Loucy (cell line): ENCODE results near the gene APOA5.

Experiments used
- H2AFZ ChIP-seq: fragments of 200-600 bp; sonication (generic); 2 replicates; pipeline ENCODE4 v1.6.0; 2016; ENCODE audit warnings: antibody characterized with exemption, mild to moderate bottlenecking, low read length, moderate library complexity
- H3F3A ChIP-seq: fragments of 200-600 bp; 2 replicates; pipeline ENCODE4 v1.6.0; 2016; ENCODE audit warnings: antibody characterized with exemption, low read depth, mild to moderate bottlenecking
- H3K27me3 ChIP-seq: fragments of 200-600 bp; sonication (generic); 2 replicates; pipeline ENCODE4 v1.6.1; 2014; ENCODE audit warnings: low read length, mild to moderate bottlenecking; ENCODE audit not compliant: insufficient read depth, poor library complexity, severe bottlenecking
- H3K36me3 ChIP-seq: fragments of 200-600 bp; sonication (generic); 2 replicates; pipeline ENCODE4 v1.6.1; 2016; ENCODE audit warnings: low read length; ENCODE audit not compliant: insufficient read depth
- H3K4me1 ChIP-seq: fragments of 200-600 bp; sonication (generic); 2 replicates; pipeline ENCODE4 v1.5.1; 2014; ENCODE audit warnings: low read length, mild to moderate bottlenecking; ENCODE audit not compliant: insufficient read depth, poor library complexity, severe bottlenecking
- H3K4me2 ChIP-seq: fragments of 200-600 bp; sonication (generic); 2 replicates; pipeline ENCODE4 v1.6.0; 2014; ENCODE audit warnings: antibody characterized with exemption, low read length, low read depth, mild to moderate bottlenecking; ENCODE audit not compliant: poor library complexity, severe bottlenecking
- H3K4me3 ChIP-seq: fragments of 200-600 bp; sonication (generic); 2 replicates; pipeline ENCODE4 v1.5.1; 2014; ENCODE audit warnings: low read length, mild to moderate bottlenecking, mixed read lengths; ENCODE audit not compliant: poor library complexity, severe bottlenecking
- H3K79me2 ChIP-seq: fragments of 200-600 bp; sonication (generic); 2 replicates; pipeline ENCODE4 v1.6.1; 2014; ENCODE audit warnings: low read length; ENCODE audit not compliant: insufficient read depth
- H3K9ac ChIP-seq: fragments of 200-600 bp; sonication (generic); 2 replicates; pipeline ENCODE4 v1.6.0; 2014; ENCODE audit warnings: mild to moderate bottlenecking, low read depth, low read length, moderate library complexity; ENCODE audit not compliant: poor library complexity, severe bottlenecking
- H3K9me2 ChIP-seq: fragments of 200-600 bp; sonication (generic); replicated peaks from 2 replicates; pipeline ENCODE4 v1.6.1; 2016; ENCODE audit warnings: low read depth, low read length, mixed read lengths
- H3K9me3 ChIP-seq: fragments of 200-600 bp; sonication (generic); 2 replicates; pipeline ENCODE4 v1.6.1; 2014; ENCODE audit warnings: mild to moderate bottlenecking, antibody characterized with exemption, low read length, low read depth; ENCODE audit not compliant: insufficient read depth
- H4K20me1 ChIP-seq: fragments of 200-600 bp; sonication (generic); 2 replicates; pipeline ENCODE4 v1.6.0; 2014; ENCODE audit warnings: antibody characterized with exemption, low read length, mild to moderate bottlenecking; ENCODE audit not compliant: insufficient read depth, poor library complexity, severe bottlenecking
- CTCF ChIP-seq: fragments of 200-600 bp; sonication (generic); conservative IDR thresholded peaks from 2 replicates; pipeline ENCODE4 v1.5.1; 2014; ENCODE audit warnings: mild to moderate bottlenecking, antibody characterized with exemption, low read length
- EZH2phosphoT487 ChIP-seq: fragments of 200-600 bp; IDR thresholded peaks from 2 replicates; pipeline ENCODE4 v1.6.1; 2018; ENCODE audit warnings: antibody characterized with exemption, mild to moderate bottlenecking, moderate library complexity, borderline replicate concordance

APOA5 gene

GRCh38 chr11:116776522-116776984 is 15.1 kb downstream of the APOA5 start:
- H3K4me2 ChIP-seq = no peak overlapping the region
- no peak overlapping the region for H3K9ac ChIP-seq
- no peaks in the 10 kb centered on the region for H3K9me2 ChIP-seq
- TF ChIP-seq CTCF (no peak), EZH2phosphoT487 (no peak)
- no peak overlapping the region for H3K4me3 ChIP-seq
- peaks cover 13% of the 10 kb centered on the region for H4K20me1 ChIP-seq
- H3K9me3 ChIP-seq = no peaks in the 10 kb centered on the region
- H3K36me3 ChIP-seq = peaks cover 28% of the 10 kb centered on the region
- no peak overlapping the region for H2AFZ ChIP-seq
- peaks cover 19% of the 10 kb centered on the region for H3K79me2 ChIP-seq
- no peaks in the 10 kb centered on the region for H3K27me3 ChIP-seq
- peaks cover 29% of the 10 kb centered on the region for H3K4me1 ChIP-seq
- H3F3A ChIP-seq = 0 out of 2 replicates have a peak, but pooled peaks cover 3% of the 10 kb centered on the region

- H3K36me3 ChIP-seq = peaks cover 23% of the 10 kb centered on the region
- H3K9me3 ChIP-seq = no peaks in the 10 kb centered on the region
- no peak overlapping the region for H3K4me3 ChIP-seq
- TF ChIP-seq CTCF (no peak), EZH2phosphoT487 (no peak)
- no peak overlapping the region for H2AFZ ChIP-seq
- peaks cover 20% of the 10 kb centered on the region for H3K79me2 ChIP-seq
- H3K4me2 ChIP-seq = no peak overlapping the region
- H3K4me1 ChIP-seq = peaks cover 30% of the 10 kb centered on the region
- 0 out of 2 replicates have a peak, but pooled peaks cover 3% of the 10 kb centered on the region for H3F3A ChIP-seq
- H3K27me3 ChIP-seq = no peaks in the 10 kb centered on the region
- no peak overlapping the region for H3K9ac ChIP-seq
- H3K9me2 ChIP-seq = no peaks in the 10 kb centered on the region
- H4K20me1 ChIP-seq = peaks cover 18% of the 10 kb centered on the region
Measured at GRCh38 chr11:116775975-116776374, 15.7 kb downstream of the APOA5 start.

GRCh38 chr11:116774661-116775060 is 17.0 kb downstream of the APOA5 start:
- Histone ChIP-seq H3F3A (0 out of 2 replicates have a peak, but pooled peaks cover 3% of the 10 kb centered on the region), H4K20me1 (peaks cover 25% of the 10 kb centered on the region), H3K27me3 (no peaks in the 10 kb centered on the region), H3K9ac (no peak overlapping the region), H3K9me2 (no peaks in the 10 kb centered on the region), H3K36me3 (peaks cover 22% of the 10 kb centered on the region), H3K79me2 (peaks cover 29% of the 10 kb centered on the region), H3K4me2 (peak overlapping the region; percentile 99), H3K9me3 (no peaks in the 10 kb centered on the region), H3K4me1 (peaks cover 30% of the 10 kb centered on the region), H3K4me3 (no peak overlapping the region), H2AFZ (no peak overlapping the region)
- no peak for TF ChIP-seq CTCF
- no peak for TF ChIP-seq EZH2phosphoT487
